Glutamatergic neuron (in vitro differentiated cells): ENCODE data around the gene FHOD3. TPM values are rescaled to one million over a fixed set of nuclear protein-coding genes. Genes with fewer than 3 reads are reported as not detected.

Source experiments
- DNase-seq: peaks from one replicate; pipeline ENCODE4 v3.0.0; 2022
- H3K27ac Mint-ChIP-seq: one replicate; pipeline ENCODE4 v1.8.0; 2020; ENCODE audit warnings: mild to moderate bottlenecking, mixed read lengths, inconsistent platforms; ENCODE audit not compliant: unreplicated experiment
- H3K27me3 Mint-ChIP-seq: one replicate; pipeline ENCODE4 v1.8.0; 2020; ENCODE audit warnings: mild to moderate bottlenecking, moderate library complexity, mixed read lengths, inconsistent platforms; ENCODE audit not compliant: unreplicated experiment
- H3K36me3 Mint-ChIP-seq: one replicate; pipeline ENCODE4 v1.8.0; 2020; ENCODE audit warnings: mild to moderate bottlenecking, mixed read lengths, inconsistent platforms; ENCODE audit not compliant: unreplicated experiment
- H3K4me1 Mint-ChIP-seq: one replicate; pipeline ENCODE4 v1.8.0; 2020; ENCODE audit warnings: mild to moderate bottlenecking, low read depth, mixed read lengths, inconsistent platforms; ENCODE audit not compliant: unreplicated experiment
- H3K4me3 Mint-ChIP-seq: one replicate; pipeline ENCODE4 v1.8.0; 2020; ENCODE audit warnings: mild to moderate bottlenecking, mixed read lengths, inconsistent platforms; ENCODE audit not compliant: unreplicated experiment
- H3K9me3 Mint-ChIP-seq: one replicate; pipeline ENCODE4 v1.8.0; 2020; ENCODE audit warnings: mild to moderate bottlenecking, moderate library complexity, mixed read lengths, inconsistent platforms; ENCODE audit not compliant: unreplicated experiment
- total RNA-seq: library from RNA; stranded (reverse); fragmentation: NEBNext Ultra II Directional; extraction: Animal tissue kit (Norgen Biotek cat#: 25700); gene quantifications from one replicate; pipeline ENCODE4 v1.2.1, GENCODE V29; 2021; ENCODE audit not compliant: unreplicated experiment
- TF ChIP-seq, protein P1 (sequence below): fragments of 200-600 bp; sonication (generic); IDR thresholded peaks from one replicate; pipeline ENCODE4 v1.5.0; 2021; ENCODE audit not compliant: partially characterized antibody, unreplicated experiment

FHOD3 gene
- total RNA-seq, 1 donor from 2014 or later = 21.2 TPM

DNA sequence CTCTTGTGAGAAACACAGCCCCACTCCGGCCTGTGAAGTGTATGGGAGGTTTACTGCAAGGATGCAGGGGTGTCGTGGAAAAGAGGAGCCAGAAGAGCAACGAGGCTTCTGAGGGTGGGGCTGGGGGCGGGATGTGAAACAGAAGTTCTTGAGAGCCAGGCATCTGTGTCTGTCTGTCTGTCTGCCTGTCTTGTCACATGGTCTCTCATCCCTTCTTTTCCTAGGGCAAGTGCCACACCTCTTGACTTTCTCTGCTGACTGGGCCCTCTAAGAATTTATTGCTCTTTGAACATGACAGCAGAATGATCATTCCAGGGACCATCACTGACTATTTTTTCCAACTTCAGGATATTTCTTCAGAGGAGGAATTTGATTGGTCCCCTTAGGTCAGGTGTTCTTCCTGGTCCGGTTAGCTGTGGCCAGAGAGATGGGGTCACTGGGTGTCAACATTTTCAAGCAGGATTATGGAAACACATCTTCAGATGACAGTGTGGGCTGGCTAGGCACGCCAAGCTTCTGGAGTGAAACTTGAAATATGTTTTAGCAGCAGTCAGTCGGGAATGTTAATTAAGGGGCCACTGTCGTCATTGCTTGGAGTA is 131.0 kb downstream of the FHOD3 start:
- H3K4me1 Mint-ChIP-seq = no peaks in the 10 kb centered on the region
- no peak overlapping the region for H3K4me3 Mint-ChIP-seq
- no peak for DNase-seq
- H3K9me3 Mint-ChIP-seq = no peaks in the 10 kb centered on the region
- TF ChIP-seq, protein P1, sequence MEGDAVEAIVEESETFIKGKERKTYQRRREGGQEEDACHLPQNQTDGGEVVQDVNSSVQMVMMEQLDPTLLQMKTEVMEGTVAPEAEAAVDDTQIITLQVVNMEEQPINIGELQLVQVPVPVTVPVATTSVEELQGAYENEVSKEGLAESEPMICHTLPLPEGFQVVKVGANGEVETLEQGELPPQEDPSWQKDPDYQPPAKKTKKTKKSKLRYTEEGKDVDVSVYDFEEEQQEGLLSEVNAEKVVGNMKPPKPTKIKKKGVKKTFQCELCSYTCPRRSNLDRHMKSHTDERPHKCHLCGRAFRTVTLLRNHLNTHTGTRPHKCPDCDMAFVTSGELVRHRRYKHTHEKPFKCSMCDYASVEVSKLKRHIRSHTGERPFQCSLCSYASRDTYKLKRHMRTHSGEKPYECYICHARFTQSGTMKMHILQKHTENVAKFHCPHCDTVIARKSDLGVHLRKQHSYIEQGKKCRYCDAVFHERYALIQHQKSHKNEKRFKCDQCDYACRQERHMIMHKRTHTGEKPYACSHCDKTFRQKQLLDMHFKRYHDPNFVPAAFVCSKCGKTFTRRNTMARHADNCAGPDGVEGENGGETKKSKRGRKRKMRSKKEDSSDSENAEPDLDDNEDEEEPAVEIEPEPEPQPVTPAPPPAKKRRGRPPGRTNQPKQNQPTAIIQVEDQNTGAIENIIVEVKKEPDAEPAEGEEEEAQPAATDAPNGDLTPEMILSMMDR = no peak
- no peaks in the 10 kb centered on the region for H3K36me3 Mint-ChIP-seq
- no peak overlapping the region for H3K27ac Mint-ChIP-seq
- H3K27me3 Mint-ChIP-seq = peaks cover 1% of the 10 kb centered on the region

DNA sequence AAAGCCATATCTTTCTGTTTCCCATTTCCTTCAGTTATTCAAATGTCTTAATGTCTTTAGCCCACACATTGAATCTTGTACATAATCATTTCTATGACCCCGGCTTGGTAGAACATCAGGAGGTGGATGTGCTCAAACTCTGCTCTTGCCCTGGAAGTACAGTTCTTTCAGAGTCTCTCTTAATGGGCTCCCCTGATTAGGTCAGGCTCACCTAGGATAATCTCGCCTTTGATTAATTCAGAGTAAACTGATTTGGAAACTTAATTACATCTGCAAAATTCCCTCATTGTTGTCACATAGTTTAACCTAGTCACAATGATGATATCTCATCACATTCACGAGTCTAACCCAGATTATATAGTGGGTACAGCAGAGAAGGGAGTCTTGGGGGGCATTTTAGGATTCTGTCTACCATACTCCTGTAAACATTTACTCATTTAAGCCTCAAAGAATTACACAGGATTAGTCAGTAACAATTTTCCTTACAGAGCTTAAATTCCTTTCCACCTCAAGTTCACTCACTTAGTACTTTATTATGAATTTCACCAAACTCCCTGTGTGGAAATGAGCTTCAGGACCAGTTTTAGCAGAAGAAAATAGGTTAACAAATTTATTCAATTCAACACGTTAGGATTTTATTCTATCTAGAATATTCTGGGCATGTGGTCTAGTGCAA is 135.5 kb downstream of the FHOD3 start:
- Mint-ChIP-seq H3K9me3 (no peaks in the 10 kb centered on the region), H3K36me3 (no peaks in the 10 kb centered on the region), H3K27ac (no peak overlapping the region), H3K4me1 (no peaks in the 10 kb centered on the region), H3K4me3 (no peak overlapping the region), H3K27me3 (peaks cover 1% of the 10 kb centered on the region)
- DNase-seq = no peak
- TF ChIP-seq, protein P1 = no peak

DNA sequence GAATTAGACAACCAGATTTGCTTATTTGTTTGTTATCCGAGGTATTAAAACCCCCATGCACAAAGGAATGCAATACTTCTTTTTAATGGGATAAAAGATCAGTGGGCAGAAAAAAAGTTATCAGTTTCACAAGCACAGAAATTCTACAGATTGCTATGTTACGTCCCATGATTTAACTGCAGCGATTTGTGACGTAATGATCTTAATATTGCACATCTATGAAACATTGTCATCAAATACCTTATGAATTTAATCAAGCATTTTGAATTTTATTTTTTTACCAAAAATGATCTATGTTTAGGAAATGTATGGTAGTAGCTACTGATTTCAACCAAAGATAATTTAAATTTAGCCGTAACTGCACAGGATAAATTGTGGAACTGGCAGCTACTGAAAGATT is 138.9 kb downstream of the FHOD3 start:
- Mint-ChIP-seq H3K4me1 (no peaks in the 10 kb centered on the region), H3K9me3 (peaks cover 1% of the 10 kb centered on the region), H3K36me3 (no peaks in the 10 kb centered on the region), H3K27me3 (peaks cover 3% of the 10 kb centered on the region), H3K4me3 (no peak overlapping the region), H3K27ac (no peak overlapping the region)
- TF ChIP-seq, protein P1 = no peak
- no peak for DNase-seq

DNA sequence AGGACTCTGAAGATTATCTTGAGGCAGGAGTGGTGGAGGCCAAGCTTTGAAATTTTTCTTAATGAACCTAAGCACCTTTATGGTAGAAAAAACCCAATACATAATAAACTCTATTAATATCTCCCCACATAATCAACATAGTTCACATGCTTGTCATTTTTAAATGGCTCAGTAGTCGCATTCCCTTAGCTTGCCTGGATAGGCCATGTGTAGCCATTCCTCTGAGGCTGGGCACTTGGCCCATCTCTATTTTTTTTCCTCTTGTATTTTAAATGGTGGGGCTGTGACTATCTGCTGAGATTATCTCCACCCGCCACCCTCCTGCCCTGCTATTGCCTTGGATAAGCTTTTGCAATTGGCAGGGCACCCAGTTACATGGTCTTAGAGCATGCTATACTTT is 143.1 kb downstream of the FHOD3 start:
- Mint-ChIP-seq H3K27ac (no peak overlapping the region), H3K9me3 (peaks cover 1% of the 10 kb centered on the region), H3K4me3 (no peak overlapping the region), H3K27me3 (peaks cover 3% of the 10 kb centered on the region), H3K36me3 (no peaks in the 10 kb centered on the region), H3K4me1 (peaks cover 3% of the 10 kb centered on the region)
- TF ChIP-seq, protein P1 = no peak
- DNase-seq = no peak
